Neural cell (in vitro differentiated cells): Measurements from ENCODE around the gene TMEM201. TPM values are rescaled to one million over a fixed set of nuclear protein-coding genes. Genes with fewer than 3 reads are reported as not detected.

Experiments
- H2AFZ ChIP-seq: fragments of 200-600, 300-800 bp; sonication (generic), shearing (Covaris generic); 2 replicates; pipeline ENCODE4 v1.6.0; 2014; ENCODE audit warnings: low read depth, mild to moderate bottlenecking, antibody characterized with exemption, low read length, moderate library complexity
- H3F3A ChIP-seq: fragments of 200-600 bp; shearing (Covaris generic); 2 replicates; pipeline ENCODE4 v1.6.1; 2016; ENCODE audit warnings: mild to moderate bottlenecking, moderate library complexity, mixed read lengths, antibody characterized with exemption, low read length; ENCODE audit not compliant: insufficient read depth, poor library complexity, severe bottlenecking
- H3K27ac ChIP-seq: fragments of 200-600, 300-800 bp; sonication (generic), shearing (Covaris generic); 2 replicates; pipeline ENCODE4 v1.5.1; 2014; ENCODE audit warnings: mild to moderate bottlenecking, low read length, moderate library complexity
- H3K27me3 ChIP-seq: fragments of 300-800, 200-600 bp; sonication (generic), shearing (Covaris generic); 2 replicates; pipeline ENCODE4 v1.6.0; 2014; ENCODE audit warnings: mild to moderate bottlenecking, low read depth, low read length, moderate library complexity; ENCODE audit not compliant: insufficient read depth
- H3K36me3 ChIP-seq: fragments of 300-800, 200-600 bp; sonication (generic), shearing (Covaris generic); 2 replicates; pipeline ENCODE4 v1.5.1; 2014; ENCODE audit warnings: mild to moderate bottlenecking, antibody characterized with exemption, low read length, moderate library complexity; ENCODE audit not compliant: insufficient read depth
- H3K4me2 ChIP-seq: fragments of 300-800, 200-600 bp; sonication (generic), shearing (Covaris generic); 2 replicates; pipeline ENCODE4 v1.6.0; 2014; ENCODE audit warnings: mild to moderate bottlenecking, low read length
- H3K4me3 ChIP-seq: fragments of 300-800, 200-600 bp; sonication (generic), shearing (Covaris generic); 2 replicates; pipeline ENCODE4 v1.5.1; 2014; ENCODE audit warnings: mild to moderate bottlenecking, low read length, moderate library complexity
- H3K79me2 ChIP-seq: fragments of 200-600 bp; shearing (Covaris generic); replicated peaks from 2 replicates; pipeline ENCODE4 v1.6.0; 2014; ENCODE audit warnings: mild to moderate bottlenecking, low read length, moderate library complexity; ENCODE audit not compliant: insufficient read depth
- H3K9ac ChIP-seq: fragments of 300-800, 200-600 bp; sonication (generic), shearing (Covaris generic); 2 replicates; pipeline ENCODE4 v1.6.1; 2016; ENCODE audit warnings: mild to moderate bottlenecking, low read length, mixed read lengths
- H3K9me2 ChIP-seq: fragments of 200-600 bp; shearing (Covaris generic); 2 replicates; pipeline ENCODE4 v1.6.1; 2016; ENCODE audit warnings: mild to moderate bottlenecking, low read length, mixed read lengths; ENCODE audit not compliant: insufficient read depth
- H3K9me3 ChIP-seq: fragments of 200-600, 300-800 bp; sonication (generic), shearing (Covaris generic); 2 replicates; pipeline ENCODE4 v1.6.1; 2016; ENCODE audit warnings: mild to moderate bottlenecking, mixed run types, low read length, moderate library complexity, mixed read lengths
- H4K20me1 ChIP-seq: fragments of 200-600 bp; shearing (Covaris generic); 2 replicates; pipeline ENCODE4 v1.6.1; 2016; ENCODE audit warnings: mild to moderate bottlenecking, mixed run types; ENCODE audit not compliant: insufficient read depth
- CTCF ChIP-seq: fragments of 450-650 bp; IDR thresholded peaks from 2 replicates; pipeline ENCODE4 v1.5.1; 2014; ENCODE audit warnings: antibody characterized with exemption, mild to moderate bottlenecking, moderate library complexity; ENCODE audit not compliant: poor library complexity, severe bottlenecking
- EP300 ChIP-seq: fragments of 450-650 bp; conservative IDR thresholded peaks from 2 replicates; pipeline ENCODE4 v1.6.1; 2014; ENCODE audit warnings: antibody characterized with exemption, mild to moderate bottlenecking, moderate library complexity; ENCODE audit not compliant: poor library complexity, severe bottlenecking
- EZH2 ChIP-seq: fragments of 200-600, 300-800 bp; shearing (Covaris generic), sonication (generic); IDR thresholded peaks from 2 replicates; pipeline ENCODE4 v1.6.1; 2014; ENCODE audit warnings: antibody characterized with exemption, low read length, borderline replicate concordance, mild to moderate bottlenecking; ENCODE audit not compliant: insufficient read depth, poor library complexity, severe bottlenecking
- MXI1 ChIP-seq: fragments of 450-650 bp; conservative IDR thresholded peaks from 2 replicates; pipeline ENCODE4 v1.6.1; 2014; ENCODE audit warnings: antibody characterized with exemption, mild to moderate bottlenecking; ENCODE audit not compliant: poor library complexity, severe bottlenecking
- POLR2AphosphoS5 ChIP-seq: IDR thresholded peaks from 2 replicates; pipeline ENCODE4 v1.6.1; 2012
- RAD21 ChIP-seq: fragments of 450-650 bp; conservative IDR thresholded peaks from 2 replicates; pipeline ENCODE4 v1.6.1; 2014; ENCODE audit warnings: antibody characterized with exemption, mild to moderate bottlenecking, moderate library complexity
- REST ChIP-seq: IDR thresholded peaks from 2 replicates; pipeline ENCODE4 v1.6.1; 2012; ENCODE audit warnings: borderline replicate concordance
- SMC3 ChIP-seq: fragments of 450-650 bp; conservative IDR thresholded peaks from 2 replicates; pipeline ENCODE4 v1.6.1; 2014; ENCODE audit warnings: antibody characterized with exemption, mild to moderate bottlenecking, moderate library complexity; ENCODE audit not compliant: poor library complexity
- TAF1 ChIP-seq: IDR thresholded peaks from 2 replicates; pipeline ENCODE4 v1.6.1; 2012; ENCODE audit warnings: low read depth
- polyA plus RNA-seq: library from polyadenylated mRNA; depleted of rRNA; stranded (reverse); fragments of >200 nt; gene quantifications from 2 replicates; pipeline ENCODE4 v1.2.3, GENCODE V29; 2014

Gene TMEM201
- polyA plus RNA-seq, 1 donor from 2014 or later: 7.3 TPM

- H2AFZ ChIP-seq: no peak overlapping the region
- no peaks in the 10 kb centered on the region for H4K20me1 ChIP-seq
- H3K4me3 ChIP-seq: no peak overlapping the region
- H3K9me2 ChIP-seq: no peaks in the 10 kb centered on the region
- no peaks in the 10 kb centered on the region for H3K9me3 ChIP-seq
- no peak overlapping the region for H3K4me2 ChIP-seq
- no peak overlapping the region for H3K9ac ChIP-seq
- no peak for TF ChIP-seq TAF1
- no peaks in the 10 kb centered on the region for H3K27me3 ChIP-seq
- no peaks in the 10 kb centered on the region for H3K79me2 ChIP-seq
- no peaks in the 10 kb centered on the region for H3F3A ChIP-seq
- H3K36me3 ChIP-seq: no peaks in the 10 kb centered on the region
- no peak overlapping the region for H3K27ac ChIP-seq
Observed at GRCh38 chr1:9612162-9612845, 23.6 kb downstream of the TMEM201 start.

GRCh38 chr1:9612871-9613624 lies 24.3 kb downstream of the TMEM201 start:
- Histone ChIP-seq H3K9me2 (no peaks in the 10 kb centered on the region), H3K27ac (no peak overlapping the region), H4K20me1 (no peaks in the 10 kb centered on the region), H3K9me3 (no peaks in the 10 kb centered on the region), H3K27me3 (no peaks in the 10 kb centered on the region), H3K79me2 (no peaks in the 10 kb centered on the region), H3K4me2 (no peak overlapping the region), H3F3A (no peaks in the 10 kb centered on the region), H3K9ac (no peak overlapping the region), H2AFZ (no peak overlapping the region), H3K36me3 (no peaks in the 10 kb centered on the region), H3K4me3 (no peak overlapping the region)
- TF ChIP-seq EP300: no peak
- TF ChIP-seq EZH2: no peak
- no peak for TF ChIP-seq POLR2AphosphoS5
- no peak for TF ChIP-seq TAF1
- TF ChIP-seq CTCF: no peak
- no peak for TF ChIP-seq SMC3
- no peak for TF ChIP-seq MXI1

- no peaks in the 10 kb centered on the region for H3K9me3 ChIP-seq
- H3K9ac ChIP-seq: no peak overlapping the region
- no peak for TF ChIP-seq TAF1
- TF ChIP-seq EP300: no peak
- no peak for TF ChIP-seq POLR2AphosphoS5
- TF ChIP-seq REST: no peak
- no peak for TF ChIP-seq CTCF
- no peak for TF ChIP-seq RAD21
- TF ChIP-seq MXI1: no peak
- no peak for TF ChIP-seq SMC3
- TF ChIP-seq EZH2: no peak
- no peaks in the 10 kb centered on the region for H4K20me1 ChIP-seq
- H3K4me2 ChIP-seq: no peak overlapping the region
- no peaks in the 10 kb centered on the region for H3F3A ChIP-seq
- no peaks in the 10 kb centered on the region for H3K9me2 ChIP-seq
- no peak overlapping the region for H2AFZ ChIP-seq
- no peak overlapping the region for H3K27ac ChIP-seq
- H3K36me3 ChIP-seq: no peaks in the 10 kb centered on the region
- no peaks in the 10 kb centered on the region for H3K27me3 ChIP-seq
- no peaks in the 10 kb centered on the region for H3K79me2 ChIP-seq
- no peak overlapping the region for H3K4me3 ChIP-seq
Observed at GRCh38 chr1:9613625-9614299, 25.1 kb downstream of the TMEM201 start.
